Inferior parietal cortex (tissue), 1 donor: Measurements from ENCODE around the gene ASH1L.
A peak's percentile ranks its signal among the peaks of the same experiment; 100 is the strongest.
"Not testable (repeated sequence)": the region's sequence is repeated elsewhere in the genome, so short reads cannot be mapped to it uniquely, and the experiment has no call there.

Source experiments
- DNase-seq: peaks from one replicate; pipeline ENCODE4 v3.0.0-alpha.2; 2016; ENCODE audit errors: extremely low spot score

ASH1L gene

GRCh38 chr1:155555915-155556314 lies 6.7 kb downstream of the ASH1L start:
- DNase-seq: no peak

- DNase-seq: no peak
These were observed 9.3 kb downstream of the ASH1L start for GRCh38 chr1:155553349-155553748.

DNA sequence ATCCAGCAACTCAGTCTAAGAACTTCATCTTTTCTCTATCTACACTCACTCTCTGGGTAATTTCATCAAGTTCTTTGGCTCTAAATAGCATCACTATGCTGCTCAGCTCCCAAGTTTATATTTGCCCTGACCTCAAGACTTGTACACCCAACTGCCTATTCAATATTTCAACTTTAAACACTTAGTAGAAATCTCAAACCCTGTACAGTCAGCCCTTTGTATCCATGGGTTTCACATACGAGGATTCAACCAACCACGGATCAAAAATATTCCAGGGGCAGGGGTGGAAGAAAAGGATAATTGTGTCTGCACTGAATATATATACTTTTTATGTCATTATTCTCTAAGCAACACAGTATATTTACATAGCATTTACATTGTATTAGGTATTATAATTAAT lies 13.9 kb downstream of the ASH1L start:
- DNase-seq: no peak

DNA sequence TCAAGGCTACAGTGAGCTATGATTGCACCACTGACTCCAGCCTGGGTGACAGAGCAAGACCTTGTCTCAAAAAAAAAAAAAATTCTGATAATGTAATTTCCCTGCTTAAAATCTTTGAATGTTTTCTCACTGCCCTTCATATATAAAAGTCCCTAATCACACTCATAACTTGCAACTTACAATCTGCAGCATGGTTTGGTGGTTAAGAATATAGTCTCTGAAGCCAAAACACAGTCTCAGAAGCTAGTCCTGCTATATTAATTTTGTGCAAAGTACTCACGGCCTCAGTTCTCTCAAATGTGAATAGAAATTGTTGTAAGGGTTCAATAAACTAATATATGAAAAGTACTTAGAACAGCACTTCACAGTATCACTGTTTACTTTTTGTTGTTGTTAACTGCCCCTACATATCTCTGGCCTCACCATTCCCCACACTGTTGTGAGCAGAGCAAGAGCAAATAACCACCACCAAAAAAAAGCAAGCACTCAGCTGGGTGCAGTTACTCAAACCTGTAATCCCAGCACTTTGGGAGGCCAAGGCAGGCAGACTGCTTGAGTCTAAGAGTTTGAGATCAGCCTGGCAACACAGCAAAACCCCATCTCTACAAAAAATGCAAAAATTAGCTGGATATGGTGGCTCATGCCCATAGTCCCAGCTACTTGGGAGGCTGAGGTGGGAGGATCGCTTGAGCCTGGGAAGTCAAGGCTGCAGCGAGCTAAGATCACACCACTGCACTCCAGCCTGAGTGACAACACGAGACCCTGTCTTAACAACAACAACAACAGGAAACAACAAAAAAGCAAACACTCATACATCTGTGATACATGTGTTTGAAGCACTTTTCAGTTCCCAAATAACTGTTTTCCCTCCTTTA lies 22.4 kb downstream of the ASH1L start:
- no peak for DNase-seq

DNA sequence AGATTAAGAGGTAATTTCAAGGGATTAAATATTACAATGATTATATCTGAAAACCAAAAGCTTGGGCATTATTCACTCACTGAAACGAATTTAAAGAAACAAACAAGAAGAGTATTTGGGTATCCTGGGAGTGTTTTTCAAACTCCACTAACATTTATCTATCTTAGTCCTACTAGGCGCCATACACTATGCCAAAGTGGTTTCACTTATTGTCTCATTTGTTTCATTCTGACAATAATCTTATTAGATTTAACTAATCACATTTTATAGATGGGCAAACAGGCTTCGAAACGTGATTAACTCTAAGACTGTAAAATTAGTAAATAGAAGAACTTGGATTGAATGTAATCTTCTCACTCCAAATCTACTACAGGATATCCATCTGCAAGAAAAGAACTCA lies 25.4 kb downstream of the ASH1L start:
- DNase-seq: no peak

GRCh38 chr1:155531624-155532023 lies 31.0 kb downstream of the ASH1L start:
- no peak for DNase-seq

DNA sequence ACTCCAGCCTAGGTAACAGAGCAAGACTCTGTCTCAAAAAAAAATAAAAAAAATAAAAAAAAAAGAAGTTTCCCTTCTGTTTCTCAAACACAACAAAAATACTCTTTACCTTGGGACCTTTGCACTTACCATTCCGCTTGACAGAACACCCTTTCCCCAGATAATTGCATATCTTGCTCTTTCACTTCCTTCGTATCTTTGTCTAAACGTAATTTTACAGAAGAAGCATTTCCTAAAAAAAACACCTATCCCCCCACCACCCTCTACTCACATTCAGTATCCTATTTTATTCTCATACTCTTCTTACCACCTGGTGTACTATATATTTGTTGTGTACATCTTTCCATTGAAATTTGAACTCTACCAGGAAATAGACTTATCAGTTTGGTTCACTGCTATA lies 32.7 kb downstream of the ASH1L start:
- DNase-seq: no peak

GRCh38 chr1:155529109-155529508 lies 33.5 kb downstream of the ASH1L start:
- DNase-seq: no peak

- no peak for DNase-seq
These were observed 34.9 kb downstream of the ASH1L start for GRCh38 chr1:155527677-155528076.

DNA sequence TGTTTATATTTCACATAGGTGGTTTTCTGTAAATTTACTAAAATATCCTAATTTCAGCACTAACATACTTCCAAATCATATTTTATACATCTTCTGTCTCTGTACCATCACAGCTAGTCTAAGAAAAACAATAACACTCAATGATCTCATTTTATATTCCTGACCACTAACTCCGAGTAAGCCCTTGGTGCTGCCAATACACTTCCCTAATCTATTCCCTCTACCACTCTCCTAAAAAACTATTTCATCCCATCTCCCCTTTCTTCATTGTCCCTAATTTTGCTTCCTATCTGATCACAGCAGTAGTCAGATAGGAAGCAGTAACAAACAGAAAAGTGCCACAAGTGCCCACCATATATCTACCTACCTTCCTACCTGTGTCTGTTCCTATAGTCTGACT lies 36.2 kb downstream of the ASH1L start:
- no peak for DNase-seq

DNA sequence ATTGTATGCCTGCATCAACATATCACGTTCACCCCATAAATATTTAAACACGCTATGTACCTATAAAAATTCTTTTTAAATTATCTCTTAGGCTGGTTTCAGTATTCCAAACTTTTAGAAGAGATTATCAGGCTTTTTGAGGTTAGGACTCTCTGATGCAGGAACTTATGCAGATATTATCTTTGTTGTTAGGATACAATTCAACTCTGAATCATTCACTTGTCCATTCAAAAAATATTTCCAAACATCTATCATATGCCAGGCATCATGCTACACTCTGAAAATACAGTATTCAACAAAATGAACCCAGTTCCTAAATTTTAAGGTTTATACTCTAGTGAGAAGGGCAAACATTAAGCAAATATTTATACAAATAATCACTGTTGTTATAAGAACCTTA lies 40.5 kb downstream of the ASH1L start:
- DNase-seq: no peak

GRCh38 chr1:155518484-155518883 lies 44.1 kb downstream of the ASH1L start:
- no peak for DNase-seq

- DNase-seq: no peak
These were observed 47.9 kb downstream of the ASH1L start for GRCh38 chr1:155514582-155515187.

DNA sequence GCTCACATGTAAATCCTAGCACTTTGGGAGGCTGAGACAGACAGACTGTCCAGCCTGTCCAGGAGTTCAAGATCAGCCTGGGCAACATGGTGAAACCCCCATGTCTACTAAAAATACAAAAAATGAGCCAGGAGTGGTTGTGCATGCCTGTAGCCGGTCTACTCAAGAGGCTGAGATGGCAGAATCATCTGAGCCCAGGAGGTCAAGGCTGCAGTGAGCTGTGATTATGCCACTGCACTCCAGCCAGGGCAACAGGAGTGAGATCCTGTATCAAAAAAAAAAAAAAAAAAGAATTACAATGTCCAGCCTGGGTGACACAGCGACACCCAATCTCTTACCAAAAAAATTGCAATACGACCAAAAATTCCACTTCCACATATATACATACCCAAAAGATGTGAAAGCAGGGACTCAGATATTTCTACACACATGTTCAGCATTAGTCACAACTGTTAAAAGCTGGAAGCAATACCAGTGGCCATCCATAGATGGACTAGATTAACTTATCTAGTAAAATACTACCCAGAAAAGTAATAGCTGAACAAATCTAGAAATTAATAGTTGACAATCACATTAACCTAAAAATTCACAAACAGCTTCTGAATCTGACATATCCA lies 49.2 kb downstream of the ASH1L start:
- no peak for DNase-seq

DNA sequence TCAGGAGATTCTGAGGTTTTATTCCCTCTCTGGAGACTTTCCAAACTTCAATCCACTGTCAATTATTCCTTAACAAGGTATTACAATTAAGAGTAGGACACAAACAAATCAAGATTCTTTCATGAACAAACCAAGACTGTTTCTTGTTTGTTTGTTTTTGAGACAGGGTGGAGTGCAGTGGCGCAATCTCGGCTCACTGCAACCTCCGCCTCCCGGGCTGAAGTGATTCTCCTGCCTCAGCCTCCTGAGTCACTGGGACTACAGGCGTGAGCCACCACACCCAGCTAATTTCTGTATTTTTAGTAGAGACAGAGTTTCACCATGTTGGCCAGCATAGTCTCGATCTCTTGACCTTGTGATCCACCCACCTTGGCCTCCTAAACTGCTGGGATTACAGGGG lies 51.2 kb downstream of the ASH1L start:
- not testable (repeated sequence) for DNase-seq

GRCh38 chr1:155509064-155509463 lies 53.5 kb downstream of the ASH1L start:
- DNase-seq: no peak

DNA sequence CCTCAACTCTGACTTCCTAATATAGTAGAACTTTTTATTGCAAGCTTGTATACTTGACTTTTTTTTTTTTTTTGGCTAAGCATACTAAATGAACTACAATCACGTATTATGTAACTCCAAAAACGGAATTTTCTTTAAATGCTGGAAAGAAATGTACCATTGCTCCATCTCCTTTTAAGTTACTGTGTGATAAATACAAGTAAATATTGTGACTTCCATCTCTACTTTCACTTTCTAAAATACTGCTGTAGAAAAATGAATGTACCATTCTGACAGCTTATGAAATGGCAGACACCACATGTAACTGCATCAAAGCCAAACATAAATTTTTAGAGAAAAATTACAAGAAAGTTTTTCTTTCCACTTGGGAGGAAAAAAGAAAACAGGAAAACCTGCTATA lies 54.7 kb downstream of the ASH1L start:
- DNase-seq: no peak

DNA sequence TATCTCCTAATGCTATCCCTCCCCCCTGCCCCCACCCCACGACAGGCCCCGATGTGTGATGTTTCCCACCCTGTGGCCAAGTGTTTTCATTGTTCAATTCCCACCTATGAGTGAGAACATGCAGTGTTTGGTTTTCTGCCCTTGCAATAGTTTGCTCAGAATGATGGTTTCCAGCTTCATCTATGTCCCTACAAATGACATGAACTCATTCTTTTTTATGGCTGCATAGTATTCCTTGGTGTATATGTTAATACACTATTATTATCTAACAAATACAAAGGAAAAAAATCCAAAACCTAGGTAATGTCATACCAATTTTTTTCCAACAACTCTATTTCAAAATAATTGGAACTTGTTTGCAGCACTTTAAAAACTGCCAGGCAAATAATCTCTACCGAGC lies 56.6 kb downstream of the ASH1L start:
- DNase-seq: not testable (repeated sequence)

GRCh38 chr1:155504207-155504606 lies 58.4 kb downstream of the ASH1L start:
- peak; percentile 48 for DNase-seq

GRCh38 chr1:155499953-155500639 lies 62.5 kb downstream of the ASH1L start:
- DNase-seq: peak; percentile 52

- DNase-seq: no peak
These were observed 63.3 kb downstream of the ASH1L start for GRCh38 chr1:155499263-155499662.

- DNase-seq: not testable (repeated sequence)
These were observed 69.0 kb downstream of the ASH1L start for GRCh38 chr1:155493595-155493994.
